ENCODE data around the gene ALS2.
"Not testable (repeated sequence)": the region's sequence is repeated elsewhere in the genome, so short reads cannot be mapped to it uniquely, and the experiment has no call there.

ALS2 gene

DNA sequence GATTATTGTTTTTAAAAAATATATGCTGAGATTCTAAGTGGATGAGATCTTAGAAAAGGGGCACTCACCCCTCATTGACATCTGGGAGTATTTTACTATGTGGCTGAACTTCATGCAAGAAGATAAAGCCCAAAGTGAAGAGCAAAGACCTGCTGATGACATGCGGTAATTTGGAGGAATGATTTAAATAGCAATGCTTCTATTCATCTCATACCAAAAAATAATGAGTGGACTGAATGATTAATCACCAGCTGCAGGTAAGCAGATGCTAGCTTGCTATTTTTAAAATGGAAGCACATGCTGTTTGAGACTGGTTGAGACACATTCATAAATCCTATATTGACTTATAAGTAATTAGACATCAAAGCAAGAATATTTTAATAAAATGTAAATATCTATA, 12.9 kb upstream of the ALS2 start:
- DNase-seq, result no peak

DNA sequence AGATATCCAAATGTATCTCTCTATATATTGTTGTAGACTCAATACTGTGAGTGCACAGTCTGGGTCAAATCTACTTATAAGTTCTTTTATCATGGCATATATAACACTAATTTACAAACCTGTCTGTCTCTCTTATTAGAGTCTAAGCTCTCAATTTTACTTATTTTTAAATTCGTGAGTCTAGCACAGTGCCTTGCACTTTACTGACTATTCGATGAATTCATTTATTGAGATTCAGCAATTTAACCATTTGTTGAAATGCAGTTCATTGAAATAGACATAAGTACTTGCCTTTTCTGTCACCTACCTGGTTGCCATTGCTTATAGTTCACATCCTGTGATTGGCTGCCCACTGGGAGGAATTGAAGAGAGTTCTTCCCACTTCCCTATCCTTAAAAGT, 10.3 kb upstream of the ALS2 start:
- DNase-seq, result no peak

DNA sequence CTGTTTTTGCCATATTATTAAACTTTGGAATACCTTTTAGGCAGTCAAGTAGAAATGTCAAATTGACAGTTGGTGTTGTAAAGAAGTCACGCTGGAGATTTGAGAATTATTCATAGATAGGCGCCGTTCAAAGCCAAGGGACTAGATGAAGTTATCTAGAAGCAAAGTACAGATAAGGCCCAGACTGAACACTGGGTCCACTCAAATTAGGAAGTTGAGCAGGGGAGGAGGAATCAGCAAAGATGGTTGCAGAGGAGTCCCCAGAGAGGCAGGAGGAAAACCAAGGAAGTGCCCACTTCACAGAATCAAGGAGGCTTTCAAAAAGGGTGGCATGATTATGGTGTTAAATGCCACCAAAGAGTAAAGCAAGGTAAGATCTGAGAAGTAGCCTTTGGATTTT, 9.6 kb upstream of the ALS2 start:
- DNase-seq, result peak; percentile 33

DNA sequence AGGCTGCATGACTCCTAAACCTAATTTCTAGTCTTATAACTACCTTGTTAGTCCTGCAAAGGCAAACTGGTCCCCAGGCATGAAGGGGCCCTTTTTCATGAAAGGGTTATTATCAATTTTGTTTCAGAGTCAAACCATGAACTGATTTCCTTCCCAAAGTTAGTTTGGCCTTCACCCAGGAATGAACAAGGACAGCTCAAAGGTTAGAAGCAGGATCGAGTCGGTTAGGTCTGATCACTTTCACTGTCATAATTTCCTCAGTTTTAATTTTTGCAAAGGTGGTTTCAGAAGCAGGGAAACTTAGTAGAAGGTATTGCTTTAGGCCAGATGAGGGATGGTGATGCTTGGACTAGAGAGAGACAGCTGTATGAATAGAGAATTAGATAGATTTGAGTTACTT, 8.7 kb upstream of the ALS2 start:
- DNase-seq, result no peak

DNA sequence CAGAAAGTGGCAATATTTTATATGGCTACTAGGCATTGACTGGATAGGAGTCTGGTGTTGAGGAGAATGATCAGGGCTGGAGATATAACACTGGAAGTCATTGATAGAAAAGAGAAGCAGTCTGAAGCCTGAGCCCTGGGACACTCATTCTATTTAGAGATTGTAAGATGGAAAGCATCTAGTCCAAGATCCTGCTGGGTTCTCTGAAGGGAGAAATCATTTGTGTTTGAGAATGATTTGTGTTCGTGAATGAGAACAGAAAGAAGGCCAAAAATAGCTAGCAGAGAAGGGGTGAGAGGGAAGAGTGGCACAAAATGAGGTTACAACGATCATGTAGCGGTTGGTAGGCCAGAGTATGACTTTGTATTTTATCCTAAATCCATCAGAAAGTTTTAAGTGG, 7.6 kb upstream of the ALS2 start:
- no peak for DNase-seq

DNA sequence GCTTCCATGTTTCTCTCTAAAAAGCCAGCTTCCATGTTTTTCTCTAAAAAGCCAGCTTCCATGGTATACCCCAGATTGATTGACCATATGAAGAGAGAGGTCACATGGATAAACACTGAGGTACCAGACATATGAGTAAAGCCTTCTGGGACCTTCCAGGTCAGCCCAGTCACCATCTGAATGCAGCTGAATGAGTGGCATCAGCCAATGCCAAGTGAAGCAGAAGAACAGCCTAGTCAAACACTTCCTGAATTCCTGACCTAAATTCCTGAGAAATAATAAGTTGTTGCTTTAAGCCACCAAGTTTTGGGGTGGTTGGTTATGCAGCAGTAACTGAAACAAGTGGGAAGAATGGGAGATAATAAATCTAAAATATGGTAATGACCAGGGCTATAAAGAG, 5.7 kb upstream of the ALS2 start:
- no peak for DNase-seq

DNA sequence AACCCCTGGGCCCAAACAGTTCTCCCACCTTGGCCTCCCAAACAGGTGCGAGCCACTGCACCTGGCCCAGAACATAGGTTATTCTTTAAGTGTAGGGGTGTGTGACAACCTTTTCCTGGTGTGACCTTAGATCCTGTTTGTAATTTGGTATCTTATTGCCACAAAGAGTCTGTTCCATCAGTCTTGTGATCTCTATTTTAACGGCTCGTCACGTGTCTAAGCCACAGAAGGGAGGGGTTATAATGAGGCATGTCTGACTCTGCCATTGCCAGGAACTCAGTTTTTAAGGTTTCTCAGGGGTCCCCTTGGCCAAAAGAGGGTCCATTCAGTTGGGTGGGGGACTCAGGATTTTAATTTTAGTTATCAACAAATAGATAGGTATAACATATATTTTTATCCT, 4.4 kb upstream of the ALS2 start:
- DNase-seq, result peak; percentile 93

DNA sequence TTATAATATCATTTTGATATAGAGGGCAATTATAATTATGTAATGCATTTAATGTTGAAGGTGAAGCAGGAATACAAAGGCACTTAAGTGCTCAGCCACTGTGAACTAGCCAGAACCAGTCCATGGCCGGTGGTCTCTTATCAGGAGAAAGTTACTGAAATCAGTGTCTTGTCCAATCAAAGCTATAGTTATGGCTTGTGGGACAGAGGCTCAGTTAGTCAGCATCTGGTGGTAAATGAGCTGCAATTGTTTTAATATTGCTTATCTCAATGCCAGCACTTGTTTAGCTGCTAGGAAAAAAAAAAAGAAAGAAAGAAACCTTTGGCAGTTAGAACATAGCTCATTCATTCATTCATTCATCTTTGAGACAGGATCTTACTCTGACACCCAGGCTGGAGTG, 3.8 kb upstream of the ALS2 start:
- DNase-seq, result peak; percentile 87

DNA sequence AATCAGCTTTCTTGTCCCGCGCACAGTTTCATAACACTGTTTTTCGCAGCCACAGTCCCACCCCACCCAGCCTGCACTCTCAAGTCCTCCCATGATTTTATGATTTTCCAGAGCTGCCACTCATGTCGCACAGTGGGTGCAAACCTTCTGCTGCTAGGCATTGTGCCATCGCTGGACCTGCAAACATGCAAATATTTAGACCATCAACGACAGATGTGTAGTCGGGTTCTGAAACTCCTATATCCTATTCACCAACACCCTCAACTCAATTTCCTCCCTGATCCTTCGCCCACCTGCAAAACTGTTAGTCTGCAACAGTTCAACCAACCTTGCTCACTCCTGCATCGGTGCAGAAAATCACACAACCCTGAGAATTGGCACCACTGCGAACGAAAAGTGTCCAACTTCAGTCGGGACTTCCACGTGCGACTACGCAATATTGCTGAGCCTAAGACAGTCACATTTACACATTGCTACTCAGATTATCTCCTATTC, 871 bp upstream of the ALS2 start:
- peak; percentile 50 for DNase-seq

DNA sequence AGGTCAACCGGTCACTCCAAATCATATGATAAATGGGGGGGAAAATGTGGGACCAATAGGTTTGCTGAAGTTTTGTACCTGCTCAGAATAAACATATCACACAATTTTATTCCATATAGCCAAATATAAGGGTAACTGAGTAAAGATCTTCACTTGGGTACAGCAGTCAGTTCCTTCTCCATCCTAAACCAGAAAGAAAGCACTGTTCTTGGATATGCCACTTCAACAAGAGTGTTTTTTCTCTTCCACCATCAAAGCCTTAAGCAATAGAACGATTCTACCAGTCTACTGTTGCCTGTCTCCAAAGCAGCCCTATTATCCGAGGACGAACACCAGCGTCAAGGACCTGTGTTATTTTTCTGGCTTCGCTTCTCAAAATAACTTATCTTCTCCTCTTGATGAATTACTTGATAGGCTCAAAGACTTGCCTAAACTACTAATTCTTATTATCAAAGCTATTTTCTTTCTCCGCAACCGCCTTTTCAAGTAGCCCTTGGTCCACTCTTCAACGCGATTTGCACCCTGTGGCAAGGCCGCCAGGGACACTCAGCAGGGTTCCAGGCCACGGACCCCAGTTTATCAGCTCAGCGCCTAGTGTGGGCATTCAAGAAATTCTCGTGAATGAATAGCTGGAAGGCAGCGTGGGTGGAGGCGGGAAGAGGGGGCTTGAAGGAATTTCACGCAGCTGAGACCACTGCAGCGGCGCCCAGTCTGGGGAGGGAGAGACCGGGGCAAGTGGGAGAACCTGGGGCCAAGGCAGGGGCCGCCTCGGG, 646 bp downstream of the ALS2 start:
- DNase-seq, result peak; percentile 45

DNA sequence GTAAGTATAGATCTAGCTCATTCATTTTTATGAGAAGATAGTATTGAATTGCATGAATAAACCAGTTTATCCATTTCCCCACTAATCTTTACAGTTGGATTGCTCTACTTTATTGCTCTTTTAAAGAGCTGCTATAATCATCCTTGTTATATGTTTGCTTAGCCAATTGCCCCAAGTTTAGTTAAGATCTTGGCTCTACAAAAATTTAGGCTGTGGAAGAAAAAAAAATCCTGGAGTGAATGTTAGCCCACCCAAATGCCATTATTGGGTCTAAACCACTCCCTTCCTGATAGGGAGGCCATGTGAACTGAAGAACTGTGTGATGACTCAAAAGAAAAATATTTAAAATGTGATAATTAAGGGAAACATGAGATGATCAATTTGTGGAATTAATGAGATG, 2.9 kb downstream of the ALS2 start:
- no peak for DNase-seq

DNA sequence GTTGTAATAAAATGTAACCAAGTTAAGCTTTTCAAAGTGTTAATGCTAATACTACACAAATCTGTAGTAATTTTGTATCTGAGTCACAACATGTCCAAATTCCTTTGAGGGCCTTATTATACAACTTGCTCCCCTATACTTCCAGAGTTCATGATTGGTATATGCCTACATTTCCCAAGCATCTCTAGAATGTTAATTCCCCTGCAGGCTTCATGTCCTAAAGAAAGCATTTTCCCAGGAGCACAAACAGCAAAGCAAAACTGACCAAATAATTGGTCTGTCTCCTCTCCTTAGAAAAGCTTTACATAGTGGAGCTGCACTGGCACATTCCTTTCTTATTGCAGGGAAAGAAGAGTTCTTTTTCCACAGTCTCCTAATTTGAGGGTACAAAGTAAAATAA, 3.7 kb downstream of the ALS2 start:
- DNase-seq, result no peak

DNA sequence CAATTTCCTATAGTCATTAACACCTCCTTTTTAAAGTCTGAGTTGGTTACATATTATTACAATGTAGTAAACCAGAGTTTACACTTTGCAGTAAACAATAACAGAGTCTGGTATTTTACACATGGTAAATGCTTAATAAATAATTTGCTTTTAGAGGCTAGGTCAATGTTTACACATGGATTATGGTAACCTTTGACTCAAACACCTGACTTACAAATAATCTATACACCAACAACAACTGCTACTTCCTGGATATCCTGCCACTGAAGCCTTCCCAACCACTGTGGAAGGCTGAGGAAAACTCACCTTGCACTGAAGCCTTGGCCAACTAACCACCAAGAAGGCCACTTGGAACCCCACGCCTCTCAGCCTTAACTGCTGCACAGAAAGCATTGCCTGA, 5.4 kb downstream of the ALS2 start:
- DNase-seq, result no peak

DNA sequence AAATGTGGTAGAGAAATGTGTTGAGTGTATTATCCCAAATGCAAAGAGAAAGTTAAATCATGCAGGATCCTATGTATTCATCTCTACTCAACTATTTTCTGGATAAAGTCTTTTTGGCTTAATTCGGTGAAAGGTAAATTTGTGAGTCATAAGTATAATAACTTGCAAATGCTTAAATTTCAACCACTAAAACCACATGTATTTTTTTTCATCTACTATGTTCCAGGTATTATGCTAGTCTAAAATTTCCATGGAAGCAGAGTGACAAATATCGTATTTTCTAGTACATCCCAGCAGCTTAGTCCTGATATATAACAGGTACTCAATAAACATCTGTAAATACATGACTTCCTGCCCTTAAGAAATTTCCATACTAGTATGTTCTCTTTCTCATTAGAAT, 6.2 kb downstream of the ALS2 start:
- DNase-seq, result no peak

DNA sequence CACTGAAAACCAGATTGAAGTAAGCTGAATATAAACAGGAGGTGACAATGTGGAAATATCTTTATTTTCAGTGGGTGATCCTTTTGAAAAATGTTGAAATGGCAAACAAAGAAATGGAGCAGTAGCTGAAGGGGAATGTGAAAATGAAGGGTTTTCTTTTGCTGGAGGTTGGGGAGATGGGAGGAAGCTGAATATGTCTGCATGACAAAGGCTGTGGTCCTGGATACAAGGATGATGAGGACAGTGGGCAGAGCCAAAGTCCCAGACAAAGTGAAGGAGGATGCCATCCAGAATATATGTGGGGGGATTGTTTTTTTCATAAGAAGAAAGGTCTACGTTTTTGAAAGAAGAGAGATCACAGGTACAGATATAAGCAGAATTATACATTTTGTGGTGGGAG, 6.7 kb downstream of the ALS2 start:
- no peak for DNase-seq

DNA sequence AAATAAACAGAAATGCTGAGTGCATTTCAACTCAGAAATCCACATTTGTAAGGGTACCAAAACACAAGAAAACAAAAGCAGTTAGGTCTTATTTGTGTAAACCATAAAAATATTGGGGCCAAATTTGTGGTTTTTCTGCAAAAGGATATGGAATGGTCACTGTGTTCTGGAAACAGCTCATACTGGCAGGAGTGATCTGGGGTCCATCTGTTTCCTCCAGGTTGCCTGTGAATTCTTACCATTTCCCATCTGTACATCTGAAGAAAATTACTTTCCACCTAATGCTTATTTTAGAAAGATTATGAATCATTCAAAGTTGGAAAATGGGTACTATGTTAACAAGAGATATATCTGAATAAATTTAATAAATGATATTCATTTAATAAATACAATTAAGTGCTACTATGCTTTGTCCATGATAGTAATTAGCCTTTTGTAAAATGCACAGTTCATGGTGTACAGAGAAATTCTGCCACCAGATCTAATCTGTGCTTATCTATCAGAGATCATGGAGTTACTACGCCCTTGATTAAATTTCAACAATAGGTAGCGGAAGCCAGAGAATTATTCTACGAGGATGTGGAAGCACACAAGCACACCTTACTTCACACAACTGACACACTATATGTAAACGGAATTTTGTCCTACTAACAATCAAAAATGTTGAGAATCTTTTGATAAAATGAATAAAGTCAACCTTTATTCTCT, 10.9 kb downstream of the ALS2 start:
- DNase-seq, result no peak

DNA sequence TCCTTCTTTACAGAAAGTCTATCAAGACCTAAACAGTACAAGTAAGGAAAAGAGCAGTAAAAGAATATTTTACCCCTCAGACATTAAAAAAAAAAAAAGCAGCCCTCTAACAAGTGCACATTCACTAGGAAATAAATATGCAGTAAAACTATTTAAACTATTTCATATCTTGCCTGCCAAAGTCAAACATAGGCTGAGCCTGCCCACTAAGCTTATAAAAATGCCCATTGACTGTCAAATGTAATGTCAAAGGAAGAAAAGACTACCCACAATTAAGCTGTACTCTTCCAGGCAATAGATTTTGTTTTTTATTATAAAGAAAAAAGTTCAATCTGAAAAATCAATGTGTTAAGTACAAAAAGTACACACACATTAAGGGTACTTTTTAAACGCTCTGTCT, 11.8 kb downstream of the ALS2 start:
- no peak for DNase-seq

DNA sequence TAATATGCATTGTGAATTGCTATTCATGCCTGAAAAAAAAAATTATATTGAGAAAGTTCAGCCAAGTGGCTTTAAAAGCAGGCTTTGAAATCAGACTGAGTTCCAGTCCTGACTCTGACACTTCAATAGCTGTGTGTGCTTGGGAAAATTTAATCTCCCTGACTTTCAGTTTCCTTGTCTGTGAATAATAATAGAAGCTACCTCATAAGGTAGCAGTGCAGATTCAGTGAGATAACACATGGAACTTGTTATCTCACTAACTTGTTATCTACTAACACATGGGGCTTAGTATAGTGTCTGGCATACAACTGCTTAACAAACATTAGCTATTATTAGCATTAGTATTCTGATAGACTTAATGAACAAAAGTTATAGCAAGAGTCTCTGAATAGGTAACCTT, 14.9 kb downstream of the ALS2 start:
- DNase-seq, result no peak

DNA sequence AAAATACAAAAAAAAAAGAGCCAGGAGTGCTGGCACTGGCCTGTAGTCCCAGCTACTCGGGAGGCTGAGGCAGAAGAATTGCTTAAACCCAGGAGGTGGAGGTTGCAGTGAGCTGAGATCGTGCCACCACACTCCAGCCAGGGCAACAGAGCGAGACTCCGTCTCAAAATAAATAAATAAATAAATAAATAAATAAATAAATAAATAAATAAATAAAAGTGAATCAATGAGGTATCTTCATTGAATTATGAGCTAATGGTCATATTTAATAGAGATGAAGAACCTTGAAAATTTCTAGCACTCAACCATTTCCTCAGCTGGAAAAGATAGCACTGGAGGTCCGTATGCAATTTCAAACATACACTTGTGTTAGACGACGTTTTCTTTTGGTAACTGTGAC, 16.3 kb downstream of the ALS2 start:
- DNase-seq, result not testable (repeated sequence)

DNA sequence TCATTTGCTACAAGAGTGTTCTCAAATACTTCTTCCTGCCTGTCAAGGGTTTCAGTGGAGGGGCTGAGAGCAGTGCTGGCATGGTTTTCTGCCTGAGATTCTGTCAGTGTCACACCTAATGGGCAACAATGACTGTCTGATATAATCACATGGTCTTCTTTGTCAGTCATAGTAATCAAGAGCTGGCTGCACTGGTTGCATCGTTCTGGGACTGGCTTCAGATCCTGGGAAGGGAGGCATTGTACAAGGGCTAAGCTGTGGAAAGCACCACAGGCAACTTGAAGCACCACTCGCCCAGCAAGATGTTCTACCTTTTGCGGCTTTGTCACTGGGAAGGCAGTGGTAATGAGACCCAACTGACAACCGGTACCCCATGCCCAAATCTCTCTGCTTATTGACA, 19.6 kb downstream of the ALS2 start:
- no peak for DNase-seq

DNA sequence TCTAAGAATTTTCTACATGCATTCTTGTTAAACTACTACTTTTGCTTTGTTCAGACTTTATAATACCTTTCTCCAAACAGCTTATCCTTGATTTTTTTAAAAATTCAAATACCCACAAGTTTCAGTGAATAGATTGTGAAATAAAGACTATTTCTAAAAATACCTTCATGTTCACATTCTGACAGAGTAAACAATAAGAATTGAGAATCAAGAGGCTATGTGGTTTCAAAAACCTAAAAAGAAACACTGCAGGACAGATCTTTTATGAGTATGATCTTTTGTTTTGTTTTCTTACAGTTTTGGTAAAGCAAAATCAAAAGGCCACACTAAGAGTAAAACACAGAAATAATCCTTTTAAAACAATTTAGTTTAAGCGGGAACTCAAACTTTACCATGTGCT, 21.2 kb downstream of the ALS2 start:
- DNase-seq, result no peak

DNA sequence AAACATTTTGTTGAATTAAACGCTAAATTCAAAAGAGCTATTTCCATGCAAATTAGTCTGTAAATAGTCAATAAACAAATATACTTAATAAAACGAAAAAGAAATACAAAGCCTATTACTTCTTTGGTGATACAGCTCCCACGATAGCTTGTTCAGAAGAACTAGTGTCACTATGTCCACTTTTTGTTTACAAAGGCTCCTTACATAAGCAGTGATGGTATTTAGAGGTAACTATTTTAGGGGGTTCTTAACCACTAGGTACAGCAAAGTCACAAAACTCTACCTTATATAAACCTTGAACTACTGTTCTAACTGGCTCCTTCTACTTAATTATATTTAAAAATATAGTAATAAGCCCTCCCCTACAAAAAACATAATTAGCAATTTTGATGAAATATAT, 21.9 kb downstream of the ALS2 start:
- DNase-seq, result no peak

DNA sequence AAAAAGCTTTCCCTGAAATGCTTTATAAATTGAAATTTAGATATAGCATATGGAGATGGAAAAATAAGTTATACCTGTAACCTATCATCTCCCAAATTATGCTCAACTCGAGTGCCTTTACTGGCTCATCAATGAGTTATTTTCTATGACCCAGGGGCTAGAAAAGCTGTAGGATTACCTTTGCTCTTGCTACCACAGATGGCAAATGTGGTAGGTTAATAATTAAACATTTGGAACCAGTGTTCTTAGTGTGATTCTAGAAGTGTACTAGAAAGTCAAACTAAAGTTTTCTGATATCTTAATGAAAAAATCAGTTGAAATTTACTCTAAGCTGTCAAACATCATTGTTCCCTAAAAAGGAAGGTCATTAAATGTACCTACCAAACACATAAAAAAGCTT, 22.5 kb downstream of the ALS2 start:
- no peak for DNase-seq

DNA sequence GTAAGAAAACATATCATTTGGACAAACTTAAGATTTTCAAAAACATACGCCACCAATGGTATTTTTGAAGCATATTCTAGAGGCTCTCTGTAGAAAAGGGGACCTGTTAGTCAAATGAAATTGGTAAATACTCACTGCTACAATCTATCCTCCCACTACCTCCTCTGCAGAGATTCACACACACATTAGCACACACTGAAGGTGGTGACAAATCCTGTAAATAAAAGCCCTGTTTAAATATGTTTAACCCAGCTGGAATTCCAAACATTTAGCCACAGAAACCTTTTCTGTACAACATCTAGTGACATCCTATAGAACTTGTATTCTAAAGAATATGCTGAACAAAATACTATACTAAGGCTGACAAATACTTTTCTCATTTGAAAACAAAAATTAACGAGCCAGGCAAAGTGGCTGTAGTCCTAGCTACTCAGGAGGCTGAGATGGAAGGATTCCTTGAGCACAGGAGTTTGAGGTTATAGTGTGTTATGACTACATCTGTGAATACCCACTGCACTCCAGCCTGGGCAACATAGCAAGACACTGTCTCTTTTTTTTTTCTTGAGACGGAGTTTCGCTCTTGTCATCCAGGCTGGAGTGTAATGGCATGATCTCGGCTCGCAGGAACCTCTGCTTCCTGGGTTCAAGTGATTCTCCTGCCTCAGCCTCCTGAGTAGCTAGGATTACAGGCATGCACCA, 25.9 kb downstream of the ALS2 start:
- DNase-seq, result no peak

Data from hematopoietic multipotent progenitor cell treated with erythropoietin and hydrocortisone succinate and interleukin-3 and kit ligand, for 8 days (in vitro differentiated cells).